AG09309 (cell line): ENCODE data around the gene ZNF32.
"Not testable (repeated sequence)": the region's sequence is repeated elsewhere in the genome, so short reads cannot be mapped to it uniquely, and the experiment has no call there.

ENCODE experiments used
- DNase-seq: peaks from one replicate; pipeline ENCODE4 v3.0.0-alpha.2; 2010; ENCODE audit warnings: low read depth
- H3K4me3 ChIP-seq: 2 replicates; pipeline ENCODE4 v1.5.1; 2011; ENCODE audit warnings: mild to moderate bottlenecking, low read depth, low read length, moderate library complexity; ENCODE audit not compliant: control insufficient read depth
- CTCF ChIP-seq: IDR thresholded peaks from 2 replicates; pipeline ENCODE4 v1.5.1; 2011; ENCODE audit warnings: mild to moderate bottlenecking, low read depth, low read length, inconsistent platforms; ENCODE audit not compliant: insufficient read depth, control insufficient read depth; ENCODE audit errors: missing control alignments

The ZNF32 gene

DNA sequence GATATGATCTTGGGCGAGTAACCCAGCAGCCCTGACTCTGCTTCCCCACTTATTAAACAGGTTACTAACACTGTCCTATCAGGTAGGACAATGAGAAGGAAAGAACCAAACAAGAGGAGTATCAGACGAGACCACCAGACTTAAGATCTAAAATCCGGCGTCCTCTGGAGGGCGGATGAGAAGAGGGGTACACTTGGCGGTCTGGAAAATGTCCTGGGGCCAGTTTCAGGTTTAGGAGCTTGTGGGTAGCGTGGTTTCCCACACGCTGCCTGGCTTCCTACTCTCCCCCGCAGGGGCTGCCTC is 635 bp downstream of the ZNF32 start:
- peak overlapping the region; percentile 58 for H3K4me3 ChIP-seq

DNA sequence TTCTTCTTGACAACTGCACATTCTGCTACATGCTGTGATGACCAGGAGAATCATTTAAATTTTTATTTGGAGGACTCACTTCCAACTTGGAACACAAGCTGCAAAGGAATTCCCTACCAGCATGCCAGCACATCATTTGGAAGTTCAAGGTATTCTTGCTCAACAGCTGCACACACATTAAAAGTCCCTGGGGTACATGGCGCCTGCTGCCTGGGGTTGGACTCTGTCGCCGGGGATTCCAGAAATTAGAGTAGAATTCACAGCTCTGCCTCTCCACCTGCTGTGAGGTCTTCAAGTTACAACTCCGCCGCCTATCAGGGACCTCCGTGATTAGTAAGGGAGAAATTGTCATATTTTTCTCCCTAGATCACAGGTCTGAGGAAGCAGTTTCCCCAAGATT is 1.1 kb downstream of the ZNF32 start:
- H3K4me3 ChIP-seq: no peak overlapping the region
- TF ChIP-seq CTCF: no peak
- DNase-seq: no peak

More for the DNA sequence above, 635 bp downstream of the ZNF32 start:
- TF ChIP-seq CTCF: no peak
- no peak for DNase-seq

- no peak for DNase-seq
- TF ChIP-seq CTCF: no peak
- no peak overlapping the region for H3K4me3 ChIP-seq
Measured at GRCh38 chr10:43645866-43646265, 2.8 kb downstream of the ZNF32 start.

DNA sequence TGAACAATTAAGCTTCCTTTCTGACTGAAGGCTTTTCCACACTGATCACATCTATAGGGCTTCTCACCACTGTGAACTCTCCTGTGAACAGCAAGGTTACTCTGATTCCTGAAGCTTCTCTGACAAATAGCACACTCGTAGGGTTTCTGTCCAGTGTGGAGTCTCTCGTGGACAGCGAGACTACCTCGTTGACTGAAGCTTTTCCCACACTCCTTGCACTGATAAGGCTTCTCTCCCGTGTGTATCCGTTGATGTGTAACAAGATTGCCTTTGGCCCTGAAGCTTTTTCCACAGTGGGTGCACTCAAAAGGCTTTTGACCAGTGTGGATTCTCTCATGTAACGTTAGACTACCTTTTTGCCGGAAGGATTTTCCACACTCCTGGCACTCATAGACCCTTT is 4.4 kb downstream of the ZNF32 start:
- DNase-seq: no peak
- no peak for TF ChIP-seq CTCF
- H3K4me3 ChIP-seq: no peak overlapping the region

DNA sequence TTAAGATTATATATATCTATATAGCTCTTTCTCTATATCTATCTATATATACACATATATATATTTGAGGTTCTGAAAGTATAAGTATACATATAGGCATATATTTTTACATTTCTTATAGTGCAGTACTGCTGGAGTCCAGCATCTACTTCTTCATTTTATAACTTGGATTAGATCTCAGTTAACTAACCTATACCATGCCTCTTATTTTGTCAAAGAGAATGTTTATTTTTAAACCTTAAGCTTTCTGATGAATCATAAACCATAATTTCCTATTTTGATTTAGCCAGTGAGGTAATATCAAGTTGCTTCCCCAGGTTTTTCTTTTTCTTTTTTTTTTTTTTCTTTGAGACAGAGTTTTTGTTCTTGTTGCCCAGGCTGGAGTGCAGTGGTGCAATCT is 8.1 kb downstream of the ZNF32 start:
- no peak for TF ChIP-seq CTCF
- no peak for DNase-seq
- H3K4me3 ChIP-seq: no peak overlapping the region

- not testable (repeated sequence) for H3K4me3 ChIP-seq, DNase-seq
Measured at GRCh38 chr10:43635816-43636215, 12.9 kb downstream of the ZNF32 start.

- no peak overlapping the region for H3K4me3 ChIP-seq
- DNase-seq: no peak
- TF ChIP-seq CTCF: no peak
Measured at GRCh38 chr10:43628956-43629355, 19.7 kb downstream of the ZNF32 start.
